Bronchial epithelial cell (primary cell): ENCODE results near the gene GPR63. TPM values are rescaled to one million over a fixed set of nuclear protein-coding genes. Genes with fewer than 3 reads are reported as not detected.

Source experiments
- DNase-seq: peaks from one replicate; pipeline ENCODE4 v3.0.0-alpha.2; 2010; ENCODE audit warnings: low read depth
- FAIRE-seq: peaks from 2 replicates; lab custom pipeline; 2011; peaks lifted over from hg19 to GRCh38; lab: Jason Lieb, UNC
- H3K27me3 ChIP-seq: 2 replicates; pipeline ENCODE4 v1.5.1; 2011; ENCODE audit warnings: low read length; ENCODE audit not compliant: control insufficient read depth, insufficient read depth
- H3K36me3 ChIP-seq: 2 replicates; pipeline ENCODE4 v1.5.1; 2011; ENCODE audit warnings: low read length; ENCODE audit not compliant: control insufficient read depth, insufficient read depth
- H3K4me3 ChIP-seq: 2 replicates; pipeline ENCODE4 v1.5.1; 2011; ENCODE audit warnings: mild to moderate bottlenecking, low read depth, low read length, control low read depth
- CTCF ChIP-seq: IDR thresholded peaks from 2 replicates; pipeline ENCODE4 v1.5.1; 2011; ENCODE audit warnings: mild to moderate bottlenecking, moderate library complexity, low read length, control low read depth, inconsistent platforms; ENCODE audit not compliant: insufficient read depth, severe bottlenecking
- total RNA-seq: library from RNA; depleted of rRNA; stranded (reverse); fragments of >200 nt; gene quantifications from 2 replicates; pipeline ENCODE4 v1.2.1, GENCODE V29; 2014

Gene GPR63
- total RNA-seq, 1 donor from 2014 or later, result 0.53 TPM

GRCh38 chr6:96853083-96853482 is 15.8 kb upstream of the GPR63 start:
- DNase-seq (no peak), FAIRE-seq (no peak)
- no peak for TF ChIP-seq CTCF
- no peaks in the 10 kb centered on the region for H3K36me3 ChIP-seq
- H3K4me3 ChIP-seq, result no peak overlapping the region
- no peaks in the 10 kb centered on the region for H3K27me3 ChIP-seq

GRCh38 chr6:96852605-96853004 is 15.3 kb upstream of the GPR63 start:
- DNase-seq, result no peak
- Histone ChIP-seq H3K36me3 (no peaks in the 10 kb centered on the region), H3K4me3 (no peak overlapping the region), H3K27me3 (no peaks in the 10 kb centered on the region)
- FAIRE-seq, result no peak
- TF ChIP-seq CTCF, result no peak

GRCh38 chr6:96851858-96852257 is 14.6 kb upstream of the GPR63 start:
- no peaks in the 10 kb centered on the region for H3K36me3 ChIP-seq
- DNase-seq, result no peak
- no peak overlapping the region for H3K4me3 ChIP-seq
- H3K27me3 ChIP-seq, result no peaks in the 10 kb centered on the region
- FAIRE-seq, result no peak
- no peak for TF ChIP-seq CTCF

GRCh38 chr6:96849615-96850014 is 12.3 kb upstream of the GPR63 start:
- no peak for TF ChIP-seq CTCF
- H3K4me3 ChIP-seq, result no peak overlapping the region
- no peaks in the 10 kb centered on the region for H3K27me3 ChIP-seq
- DNase-seq (no peak), FAIRE-seq (no peak)
- H3K36me3 ChIP-seq, result no peaks in the 10 kb centered on the region

- TF ChIP-seq CTCF, result no peak
- FAIRE-seq (no peak), DNase-seq (no peak)
Measured at GRCh38 chr6:96844530-96844929, 7.3 kb upstream of the GPR63 start.

GRCh38 chr6:96841345-96841744 is 4.1 kb upstream of the GPR63 start:
- no peak for DNase-seq
- no peak for TF ChIP-seq CTCF
- Histone ChIP-seq H3K36me3 (no peaks in the 10 kb centered on the region), H3K27me3 (no peaks in the 10 kb centered on the region), H3K4me3 (no peak overlapping the region)
- no peak for FAIRE-seq

More at GRCh38 chr6:96844530-96844929, 7.3 kb upstream of the GPR63 start:
- Histone ChIP-seq H3K36me3 (no peaks in the 10 kb centered on the region), H3K27me3 (no peaks in the 10 kb centered on the region), H3K4me3 (no peak overlapping the region)
